NB4 (cell line): ENCODE results near the gene KCNC2.

Experiments
- DNase-seq: peaks from one replicate; pipeline ENCODE4 v3.0.0; 2010; ENCODE audit warnings: low read depth
- H3K4me3 ChIP-seq: one replicate; pipeline ENCODE4 v1.5.1; 2011; ENCODE audit warnings: mild to moderate bottlenecking, low read depth, low read length, moderate library complexity
- CTCF ChIP-seq: IDR thresholded peaks from one replicate; pipeline ENCODE4 v1.5.1; 2012; ENCODE audit warnings: low read depth, low read length
- MAX ChIP-seq: IDR thresholded peaks from 2 replicates; pipeline ENCODE4 v1.6.1; 2011; ENCODE audit warnings: low read depth, low read length
- MYC ChIP-seq: IDR thresholded peaks from 2 replicates; pipeline ENCODE4 v1.6.1; 2011; ENCODE audit warnings: low read depth, low read length
- POLR2A ChIP-seq: IDR thresholded peaks from 2 replicates; pipeline ENCODE4 v1.6.1; 2011; ENCODE audit warnings: mild to moderate bottlenecking; ENCODE audit not compliant: insufficient read length; ENCODE audit errors: extremely low read depth

KCNC2 gene

GRCh38 chr12:75130811-75131210, 78.8 kb downstream of the KCNC2 start:
- DNase-seq, result no peak
- TF ChIP-seq MYC, result no peak
- no peak for TF ChIP-seq MAX
- TF ChIP-seq CTCF, result no peak
- TF ChIP-seq POLR2A, result no peak

GRCh38 chr12:75129275-75129674, 80.4 kb downstream of the KCNC2 start:
- H3K4me3 ChIP-seq, result no peak overlapping the region
- no peak for DNase-seq
- no peak for TF ChIP-seq MAX
- no peak for TF ChIP-seq POLR2A
- no peak for TF ChIP-seq MYC
- no peak for TF ChIP-seq CTCF

More at GRCh38 chr12:75130811-75131210, 78.8 kb downstream of the KCNC2 start:
- H3K4me3 ChIP-seq, result no peak overlapping the region

- H3K4me3 ChIP-seq, result no peak overlapping the region
- no peak for DNase-seq
- TF ChIP-seq MAX (no peak), POLR2A (no peak), MYC (no peak), CTCF (no peak)
These were observed 88.5 kb downstream of the KCNC2 start for GRCh38 chr12:75121036-75121705.

- H3K4me3 ChIP-seq, result no peak overlapping the region
- DNase-seq, result no peak
- TF ChIP-seq MAX (no peak), CTCF (no peak), MYC (no peak), POLR2A (no peak)
These were observed 89.3 kb downstream of the KCNC2 start for GRCh38 chr12:75120311-75120711.

GRCh38 chr12:75116646-75117198, 92.9 kb downstream of the KCNC2 start:
- TF ChIP-seq CTCF, result no peak
- no peak for TF ChIP-seq POLR2A
- no peak for TF ChIP-seq MYC
- TF ChIP-seq MAX, result no peak
- no peak overlapping the region for H3K4me3 ChIP-seq
- DNase-seq, result no peak
